EL (cell line): ENCODE results near the gene TMEM203.

ENCODE experiments used
- DNase-seq: peaks from one replicate; pipeline ENCODE4 v3.0.0-alpha.2; 2016

TMEM203 gene

DNA sequence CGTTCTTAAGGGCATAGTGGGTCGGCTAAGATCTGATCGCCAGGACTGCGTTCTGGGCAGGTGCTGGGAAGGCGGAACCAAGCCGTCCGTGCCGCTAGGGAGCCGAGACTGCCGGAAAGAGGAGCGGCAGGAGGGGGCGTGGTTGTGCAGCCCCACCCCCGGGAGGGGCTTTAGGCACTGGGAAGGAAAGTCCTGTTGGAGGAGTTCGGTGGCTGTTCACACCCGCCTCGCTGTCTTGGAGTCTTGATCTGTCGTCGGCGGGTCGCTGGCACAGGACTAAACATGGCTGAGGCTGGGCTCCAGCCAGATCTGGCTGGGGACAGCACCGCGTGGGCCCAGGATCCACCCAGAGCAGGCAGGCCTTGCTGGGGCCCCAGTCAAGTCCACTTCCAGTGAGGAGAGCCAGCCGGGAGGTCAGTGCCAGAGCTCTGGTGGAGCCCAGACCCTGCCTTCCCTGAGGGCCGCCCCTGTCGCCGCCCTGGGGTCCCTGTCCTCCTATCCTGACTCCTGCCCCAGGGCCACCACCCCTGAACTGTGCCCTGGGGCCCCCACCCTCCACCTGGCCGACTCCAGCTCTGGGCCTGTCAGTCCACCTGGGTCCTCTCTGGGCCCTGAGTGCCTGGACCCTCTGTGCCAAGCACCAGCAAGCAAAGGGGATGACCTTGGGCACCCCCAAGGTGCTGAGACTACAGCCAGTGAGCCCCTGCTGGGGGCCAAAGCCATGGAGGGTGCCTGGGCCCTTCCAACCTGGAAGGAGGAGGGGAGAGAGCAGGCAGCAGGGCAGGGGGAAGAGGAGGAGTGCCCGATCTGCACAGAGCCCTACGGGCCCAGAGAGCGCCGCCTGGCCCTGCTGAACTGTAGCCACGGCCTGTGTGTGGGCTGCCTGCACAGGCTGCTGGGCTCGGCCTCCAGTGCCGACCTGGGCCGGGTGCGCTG lies 12.1 kb upstream of the TMEM203 start:
- DNase-seq: no peak

DNA sequence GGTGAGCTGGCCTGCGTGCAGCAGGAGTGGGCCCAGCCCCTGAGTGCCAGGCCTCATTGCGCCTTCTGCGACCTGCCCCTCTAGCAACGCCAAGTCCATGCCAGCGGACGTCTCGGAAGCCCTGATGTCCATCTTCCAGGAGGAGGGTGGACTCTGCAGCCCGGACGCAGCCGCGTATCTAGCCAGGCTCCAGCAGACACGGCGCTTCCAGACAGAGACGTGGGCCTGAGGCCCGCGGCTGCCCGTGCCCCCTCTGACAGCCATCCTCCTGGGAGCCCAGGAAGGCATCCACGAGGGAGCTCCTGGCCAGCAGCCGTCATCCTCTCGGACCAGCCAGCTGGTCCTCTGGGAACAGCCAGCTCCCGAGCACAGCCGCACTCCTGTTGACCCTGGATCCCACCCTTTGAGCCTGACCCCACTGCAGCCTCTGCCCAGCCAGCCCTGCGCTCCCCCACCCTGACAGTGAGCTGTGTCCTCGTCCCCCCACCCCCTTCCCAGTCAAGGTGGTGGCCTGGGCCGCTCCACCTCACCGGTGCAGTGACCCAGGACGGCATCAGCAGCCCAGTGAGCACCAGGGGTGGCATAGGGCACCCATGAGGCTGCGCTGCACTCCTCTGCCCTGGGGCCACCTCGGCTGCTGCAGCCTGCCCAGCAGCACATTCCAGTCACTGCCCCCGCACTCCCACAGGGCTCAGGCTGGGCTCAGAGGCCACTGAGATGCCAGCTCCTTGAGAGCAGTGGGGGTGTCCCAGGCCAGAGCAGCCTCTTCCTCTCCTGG lies 10.9 kb upstream of the TMEM203 start:
- DNase-seq: no peak

DNA sequence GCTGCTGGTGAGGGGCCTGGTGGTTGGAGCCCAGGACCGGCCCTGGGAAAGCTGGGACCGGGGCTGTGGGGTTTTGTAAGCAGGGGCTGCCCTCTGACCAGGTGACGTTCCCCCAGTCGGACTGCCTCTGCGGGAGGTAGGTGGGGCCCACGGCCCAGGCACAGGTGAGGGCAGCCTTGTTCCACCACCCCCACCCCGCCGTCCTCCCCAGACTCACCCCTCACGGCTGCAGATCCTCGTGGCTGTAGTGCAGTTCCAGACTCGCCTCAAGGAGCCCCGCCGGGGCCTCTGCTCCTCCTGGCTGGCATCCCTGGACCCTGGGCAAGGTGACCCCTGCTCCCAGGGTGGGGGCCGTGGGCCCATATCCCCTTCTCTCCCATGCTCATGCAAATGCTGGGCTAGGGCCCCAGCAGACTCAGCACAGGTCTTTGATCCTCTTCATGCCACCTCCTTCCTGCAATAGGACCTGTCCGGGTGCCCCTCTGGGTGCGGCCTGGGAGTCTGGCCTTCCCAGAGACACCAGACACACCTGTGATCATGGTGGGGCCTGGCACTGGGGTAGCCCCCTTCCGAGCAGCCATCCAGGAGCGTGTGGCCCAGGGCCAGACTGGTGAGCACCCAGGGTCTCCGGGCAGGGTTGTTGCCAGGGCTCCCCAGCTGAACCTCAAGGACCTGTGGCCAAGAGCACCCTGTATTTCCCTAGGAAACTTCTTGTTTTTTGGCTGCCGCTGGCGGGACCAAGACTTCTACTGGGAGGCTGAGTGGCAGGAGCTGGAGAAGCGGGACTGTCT lies 9.9 kb upstream of the TMEM203 start:
- DNase-seq: no peak

DNA sequence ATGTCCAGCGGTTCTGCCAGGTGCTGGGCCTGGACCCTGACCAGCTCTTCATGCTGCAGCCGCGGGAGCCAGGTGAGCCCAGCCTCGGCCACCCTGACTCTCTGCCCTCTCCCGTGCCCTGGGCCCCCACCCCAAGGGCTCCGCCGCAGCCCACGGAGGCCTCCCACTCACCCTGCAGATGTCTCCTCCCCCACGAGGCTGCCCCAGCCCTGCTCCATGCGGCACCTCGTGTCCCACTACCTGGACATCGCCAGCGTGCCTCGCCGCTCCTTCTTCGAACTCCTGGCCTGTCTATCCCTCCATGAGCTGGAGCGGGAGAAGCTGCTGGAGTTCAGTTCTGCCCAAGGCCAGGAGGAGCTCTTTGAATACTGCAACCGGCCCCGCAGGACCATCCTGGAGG lies 9.2 kb upstream of the TMEM203 start:
- DNase-seq: no peak

DNA sequence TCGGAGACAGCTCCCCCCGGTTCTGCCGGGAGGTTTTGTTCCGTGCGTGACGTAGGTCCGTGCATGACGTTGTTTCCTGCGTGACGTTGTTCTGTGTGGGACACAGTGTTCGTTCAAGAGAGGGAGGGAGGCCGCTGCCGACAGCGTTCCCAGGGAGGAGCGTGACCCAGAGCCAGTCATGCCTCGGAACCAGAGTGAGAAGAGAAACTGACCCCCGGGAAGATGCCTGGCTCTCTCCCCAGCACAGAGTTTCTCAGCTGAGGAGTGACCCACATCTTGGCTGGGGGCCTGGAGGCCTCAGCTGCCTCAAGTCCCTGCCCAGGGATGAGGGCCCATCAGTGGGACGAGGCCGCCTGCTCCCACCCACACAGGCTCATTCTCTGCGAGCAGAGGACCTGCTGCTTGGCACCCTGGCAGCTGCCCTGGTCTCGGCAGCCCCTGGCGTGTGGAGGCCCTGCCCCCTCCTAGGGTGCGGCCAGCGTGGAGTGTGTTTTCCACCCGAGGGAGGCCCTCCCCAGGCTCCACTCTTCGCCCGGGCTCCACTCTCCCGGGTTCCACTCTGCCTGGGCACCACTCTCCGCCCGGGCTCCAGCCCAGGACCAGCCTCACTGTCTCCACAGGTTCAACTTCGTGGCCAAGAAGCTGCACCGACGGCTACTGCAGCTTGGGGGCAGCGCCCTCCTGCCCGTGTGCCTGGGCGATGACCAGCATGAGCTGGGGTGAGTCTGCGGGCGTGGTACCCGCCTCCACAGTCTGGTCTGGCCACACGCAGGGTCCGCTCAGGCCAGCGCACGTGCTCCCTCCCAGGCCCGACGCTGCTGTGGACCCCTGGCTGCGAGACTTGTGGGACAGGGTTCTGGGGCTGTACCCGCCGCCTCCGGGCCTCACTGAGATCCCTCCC lies 8.0 kb upstream of the TMEM203 start:
- DNase-seq: no peak

DNA sequence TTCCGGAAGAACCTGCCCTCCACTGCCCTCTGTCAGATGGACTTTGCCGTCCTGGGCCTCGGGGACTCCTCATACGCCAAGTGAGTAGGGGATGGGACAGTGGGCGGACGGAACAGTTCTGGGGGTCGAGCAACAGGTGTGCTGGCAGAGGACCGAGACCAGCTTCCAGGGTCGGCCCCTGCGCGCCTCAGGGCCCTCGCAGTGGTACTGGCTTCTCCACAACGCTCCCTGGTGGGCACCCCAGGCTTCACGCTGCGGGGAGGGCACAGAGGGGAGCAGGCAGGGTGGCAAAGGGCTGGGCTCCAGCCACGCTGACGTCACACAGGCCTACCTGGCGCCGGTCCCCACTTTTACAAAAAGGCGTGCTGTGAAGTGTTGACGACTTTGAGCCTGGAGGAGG lies 7.1 kb upstream of the TMEM203 start:
- DNase-seq: no peak

DNA sequence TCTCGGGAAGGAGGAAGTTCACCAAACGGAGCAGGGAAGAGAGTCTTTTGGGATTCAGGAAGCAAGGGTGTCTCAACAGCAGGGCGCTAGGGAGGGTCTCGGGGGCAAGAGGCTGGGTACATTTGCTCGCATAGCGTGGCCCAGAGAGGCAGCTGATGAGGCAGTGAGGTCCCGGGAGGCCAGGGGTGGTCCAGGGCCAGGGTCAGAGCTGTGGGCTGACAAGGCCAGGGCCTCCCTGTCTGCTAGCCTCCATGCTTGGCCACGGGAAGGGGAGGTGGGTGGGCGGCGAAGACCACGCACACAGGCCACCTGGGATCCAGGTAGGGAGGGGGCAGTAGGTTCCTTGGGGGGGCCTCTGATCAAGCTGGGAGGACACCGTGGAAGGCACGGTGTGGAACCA lies 6.1 kb upstream of the TMEM203 start:
- no peak for DNase-seq

DNA sequence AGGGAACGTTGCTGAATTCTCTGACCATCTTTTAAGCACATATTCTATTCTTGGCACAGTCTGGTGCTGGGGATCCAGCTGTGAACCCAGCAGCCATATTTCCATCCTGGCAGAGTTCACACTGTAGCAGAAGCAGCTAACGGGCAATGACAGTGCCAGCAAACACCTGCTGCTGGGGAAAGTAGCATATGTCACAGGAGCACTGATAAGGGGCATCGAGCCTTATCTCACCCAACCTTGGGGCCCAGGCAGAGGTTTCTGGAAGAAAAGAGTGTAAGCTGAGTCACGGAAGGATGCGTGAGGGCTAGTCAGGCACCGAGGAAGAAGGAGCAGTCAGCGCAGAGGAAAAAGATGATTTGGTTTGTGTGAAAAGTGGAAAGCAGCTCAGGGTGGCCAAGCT lies 1.2 kb upstream of the TMEM203 start:
- no peak for DNase-seq

DNA sequence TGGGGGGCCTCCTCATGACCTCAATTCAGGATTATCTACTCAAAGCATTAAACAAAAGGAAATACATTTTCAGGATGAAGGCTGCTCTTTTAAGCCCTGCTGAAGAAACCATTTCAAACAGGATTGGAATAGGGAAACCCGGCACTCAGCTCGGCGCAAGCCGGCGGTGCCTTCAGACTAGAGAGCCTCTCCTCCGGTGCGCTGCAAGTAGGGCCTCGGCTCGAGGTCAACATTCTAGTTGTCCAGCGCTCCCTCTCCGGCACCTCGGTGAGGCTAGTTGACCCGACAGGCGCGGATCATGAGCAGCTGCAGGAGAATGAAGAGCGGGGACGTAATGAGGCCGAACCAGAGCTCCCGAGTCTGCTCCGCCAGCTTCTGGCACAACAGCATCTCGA lies 720 bp downstream of the TMEM203 start:
- DNase-seq: no peak

DNA sequence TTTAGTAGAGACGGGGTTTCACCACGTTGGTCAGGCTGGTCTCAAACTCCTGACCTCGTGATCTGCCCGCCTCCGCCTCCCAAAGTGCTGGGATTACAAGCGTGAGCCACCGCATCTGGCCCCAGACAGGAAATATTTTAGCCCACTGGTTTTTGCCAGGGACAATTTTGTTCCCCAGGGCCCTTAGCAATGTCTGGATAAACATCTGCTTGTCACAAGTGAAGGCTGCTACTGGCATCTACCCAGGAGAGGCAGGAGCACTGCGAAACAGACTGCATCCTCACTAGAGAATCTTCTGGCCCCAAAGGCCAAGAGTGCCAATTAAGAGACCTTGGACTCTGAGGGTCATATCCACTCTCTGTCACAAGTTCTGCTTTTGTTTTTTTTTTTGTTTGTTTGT lies 2.5 kb downstream of the TMEM203 start:
- no peak for DNase-seq

DNA sequence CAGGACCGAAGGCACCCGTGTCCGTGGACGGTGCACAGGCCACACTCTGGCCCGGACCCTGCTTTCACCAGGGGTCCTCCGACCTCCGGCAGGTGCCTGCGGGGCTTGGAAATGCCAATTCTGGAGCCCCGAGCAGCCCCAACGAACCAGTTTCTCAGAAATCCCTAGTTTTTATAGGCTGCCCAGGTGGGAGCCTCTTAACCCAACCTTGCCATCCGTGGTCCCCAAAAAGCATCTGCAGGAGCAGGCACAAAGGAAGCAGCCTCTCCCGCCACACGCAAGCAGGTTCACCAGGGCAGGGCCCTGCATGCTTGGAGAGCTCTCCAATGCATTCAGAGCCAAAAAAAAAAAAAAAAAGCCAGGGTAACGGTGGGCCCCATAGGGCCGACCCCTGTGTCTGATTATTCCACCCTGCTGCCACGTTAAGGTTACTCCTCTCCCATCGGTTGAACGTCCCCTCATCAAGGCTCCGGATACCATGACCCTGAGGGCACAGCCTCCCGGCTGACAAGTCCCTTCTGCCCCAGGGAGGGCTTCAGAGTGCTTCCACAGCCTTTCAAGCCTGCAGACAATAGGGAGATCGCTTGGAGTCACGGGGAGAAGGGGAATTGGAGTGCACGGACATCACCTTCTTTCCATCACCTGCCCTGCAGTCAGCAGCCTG lies 4.1 kb downstream of the TMEM203 start:
- DNase-seq: no peak

DNA sequence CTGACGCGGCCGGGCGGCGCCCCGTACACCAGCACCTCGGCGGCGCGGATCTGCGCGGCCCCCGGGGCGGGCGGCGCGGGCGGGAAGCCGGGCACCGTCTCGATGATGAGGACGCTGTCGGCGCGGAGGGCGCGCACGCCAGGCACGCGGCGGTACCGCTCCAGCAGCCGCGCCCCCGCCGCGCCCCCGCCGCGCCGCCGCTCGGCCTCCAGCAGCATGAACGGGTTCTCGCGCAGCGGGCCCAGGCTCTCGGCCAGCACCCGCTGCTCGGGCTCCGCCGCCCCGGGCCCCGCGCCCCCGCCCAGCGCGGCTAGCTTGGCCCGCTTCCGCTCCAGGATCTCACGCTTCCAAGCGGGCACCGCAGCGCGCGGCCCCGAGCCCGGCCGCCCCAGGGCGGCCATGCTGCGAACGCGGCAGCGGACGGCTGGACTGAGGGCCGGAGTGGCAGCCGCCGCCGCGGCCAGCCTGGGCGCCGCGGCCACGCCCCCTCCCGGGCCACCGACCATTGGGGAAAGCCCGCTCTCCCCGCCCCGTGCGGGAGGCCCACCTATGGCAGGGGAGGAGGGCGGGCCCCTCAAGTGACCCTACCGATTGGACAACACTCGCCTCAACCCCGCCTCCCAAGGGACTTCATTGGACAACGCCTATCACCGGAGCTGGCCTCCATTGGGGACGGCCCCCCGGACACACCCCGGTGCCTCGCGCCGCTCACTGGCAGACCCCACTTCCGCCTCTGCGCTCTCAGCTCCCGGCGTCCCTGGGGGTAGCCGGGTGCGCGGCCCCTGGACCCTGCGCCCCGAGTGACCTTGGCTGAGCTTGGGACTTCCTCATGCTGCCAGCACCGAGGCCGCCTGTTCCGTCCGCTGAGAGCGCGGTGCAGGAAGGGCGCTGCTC lies 4.9 kb downstream of the TMEM203 start, which contains the start of gene TPRN:
TSS of gene TPRN (minus strand) at position 431 of the 894 bp plus-strand sequence. CDS start at position 401, 30 bp downstream.
- peak; percentile 99 for DNase-seq

DNA sequence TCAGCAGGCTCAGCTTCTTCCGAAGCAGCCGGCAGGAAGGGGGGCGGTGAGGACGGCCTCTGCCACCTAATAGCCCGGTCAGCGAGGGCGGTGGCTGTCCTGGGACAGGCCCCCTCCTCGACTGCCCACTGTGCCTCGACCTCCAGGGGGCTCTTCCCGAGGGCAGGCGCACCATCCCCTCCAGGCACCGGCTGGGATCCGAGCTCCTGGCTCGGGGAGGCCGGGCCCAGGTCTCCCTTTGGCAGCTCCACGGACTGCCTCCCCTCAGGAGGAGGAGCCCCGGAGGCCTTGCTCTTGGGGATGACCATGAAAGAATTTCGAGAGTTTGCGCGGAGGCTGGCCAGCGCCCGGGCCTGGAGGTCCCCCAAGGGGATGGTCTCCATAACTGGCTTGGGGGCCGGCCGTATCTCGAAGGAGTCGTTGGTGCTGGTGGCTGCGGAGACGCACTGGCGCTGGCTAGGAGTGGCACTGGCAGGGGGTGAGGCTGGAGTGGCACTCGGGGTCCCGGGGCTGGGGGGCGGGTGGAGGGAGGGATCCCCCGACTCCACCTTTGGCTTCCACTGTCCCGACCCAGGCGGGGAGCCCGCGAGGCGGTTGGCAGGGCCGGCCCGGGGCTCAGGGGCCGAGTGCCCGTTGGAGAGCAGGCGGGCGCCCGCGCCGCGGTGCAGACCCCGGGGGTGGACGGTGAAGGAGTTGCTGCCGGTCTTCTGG lies 5.9 kb downstream of the TMEM203 start:
- DNase-seq: peak; percentile 34

DNA sequence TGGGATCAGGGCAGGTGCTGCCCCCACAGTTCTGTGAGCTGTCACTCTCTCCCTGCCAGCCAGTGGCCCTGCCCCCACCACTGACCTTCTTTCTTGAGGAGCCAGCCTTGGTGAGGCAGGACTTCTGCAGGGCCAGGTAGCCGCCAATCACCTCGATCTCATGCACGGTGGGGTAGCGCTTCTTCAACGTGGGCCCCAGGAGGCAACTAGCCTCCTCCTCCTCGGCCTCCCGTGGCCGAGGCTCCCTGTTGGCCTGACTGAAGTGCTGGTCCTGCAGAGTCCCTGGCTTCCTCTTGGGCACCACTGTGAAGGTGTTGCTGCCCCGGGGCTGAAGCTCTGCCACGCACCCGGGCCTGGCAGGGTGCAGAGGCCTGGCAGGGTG lies 6.6 kb downstream of the TMEM203 start:
- DNase-seq: no peak

DNA sequence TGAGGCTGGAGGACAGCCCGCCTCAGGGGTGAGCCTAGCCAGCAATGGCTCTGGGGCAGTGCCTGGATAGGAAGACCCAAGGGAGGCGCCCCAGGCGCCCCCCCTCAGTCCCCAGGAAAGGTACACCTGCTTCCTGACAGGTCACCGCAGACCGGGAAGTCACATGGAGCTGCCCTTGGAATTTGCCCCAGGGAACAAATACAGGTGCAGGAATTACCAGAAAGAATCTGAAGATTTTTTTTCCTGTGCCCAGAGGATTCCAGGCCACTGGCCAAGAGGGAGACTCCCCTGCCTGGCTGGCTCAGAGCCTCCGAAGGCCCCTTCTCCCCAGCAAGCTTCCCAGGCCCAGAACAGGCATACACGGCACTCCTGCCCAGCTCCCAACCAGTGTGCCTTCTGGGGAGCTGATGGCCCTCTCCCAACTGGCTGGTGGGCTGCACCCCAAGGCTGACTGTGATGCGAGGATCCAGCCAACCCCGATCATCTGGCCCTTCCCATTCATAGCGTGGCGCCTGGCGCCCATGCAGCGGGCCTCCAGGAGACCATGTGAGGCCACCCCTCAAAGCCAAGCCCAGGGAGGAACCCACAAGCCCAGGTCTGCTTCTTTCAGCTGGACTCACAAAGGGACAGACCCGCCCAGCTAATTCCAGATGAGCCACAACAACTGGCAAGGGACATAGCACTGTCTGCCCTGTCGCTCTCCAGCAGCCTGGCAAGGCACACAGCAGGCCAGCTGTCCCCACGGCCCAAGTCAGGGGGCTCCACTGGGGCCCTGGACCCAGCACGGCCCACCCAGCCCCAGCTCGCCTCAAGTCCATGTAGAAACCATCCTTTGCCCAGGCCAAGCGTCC lies 7.2 kb downstream of the TMEM203 start:
- DNase-seq: no peak

DNA sequence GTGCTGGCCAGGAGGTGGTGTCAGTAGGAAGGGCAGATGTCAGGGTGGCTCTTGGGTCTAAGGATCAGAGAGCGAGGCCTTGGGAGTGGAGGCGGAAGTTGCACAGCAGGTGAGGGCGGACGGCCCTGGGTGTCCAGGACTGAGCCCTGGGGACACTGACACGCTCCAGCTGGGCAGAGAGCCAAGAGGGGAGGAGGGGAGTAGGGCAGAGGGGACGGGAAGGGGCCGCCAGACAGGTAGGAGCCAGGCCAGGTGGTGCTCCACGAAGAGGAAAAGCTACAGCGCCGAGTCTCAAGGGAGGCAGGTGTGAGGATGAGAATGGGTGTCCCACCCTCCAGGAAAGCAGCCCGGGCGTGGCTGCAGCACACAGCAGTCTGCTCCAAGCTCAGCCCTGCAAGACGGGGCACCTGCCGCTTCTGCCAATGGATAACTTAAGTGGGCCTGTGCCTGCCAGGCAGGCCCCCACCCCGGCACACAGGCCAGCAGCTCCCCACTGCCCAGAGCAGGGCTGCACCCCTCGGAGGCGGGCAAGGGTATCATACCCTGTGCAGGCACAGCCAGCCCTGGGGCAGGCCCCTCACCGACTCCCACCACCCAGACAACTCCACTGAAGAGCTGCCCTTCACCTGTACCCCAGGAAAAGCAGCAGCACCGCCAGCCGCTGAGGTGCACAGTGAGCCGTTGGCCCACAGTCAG lies 9.8 kb downstream of the TMEM203 start:
- DNase-seq: no peak

DNA sequence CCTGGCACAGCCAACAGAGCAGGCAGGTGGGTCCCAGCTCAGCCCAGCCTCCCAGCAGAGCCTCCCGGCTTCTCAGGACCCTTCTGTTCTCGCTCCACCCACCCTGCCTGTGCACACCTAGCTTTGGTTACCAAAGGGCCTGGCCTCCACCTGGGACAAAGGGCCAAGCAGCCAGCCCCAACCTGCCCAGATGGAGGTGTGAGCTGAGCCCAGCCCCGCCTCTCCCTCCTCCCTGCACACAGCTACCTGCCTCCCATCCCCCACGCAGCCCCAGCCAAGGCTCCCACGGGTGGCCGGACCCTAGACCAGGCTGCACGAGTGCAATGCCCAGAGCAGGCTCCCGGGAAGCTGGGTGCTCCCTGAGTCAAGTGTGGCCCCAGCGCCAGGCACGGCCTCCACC lies 10.5 kb downstream of the TMEM203 start:
- no peak for DNase-seq

DNA sequence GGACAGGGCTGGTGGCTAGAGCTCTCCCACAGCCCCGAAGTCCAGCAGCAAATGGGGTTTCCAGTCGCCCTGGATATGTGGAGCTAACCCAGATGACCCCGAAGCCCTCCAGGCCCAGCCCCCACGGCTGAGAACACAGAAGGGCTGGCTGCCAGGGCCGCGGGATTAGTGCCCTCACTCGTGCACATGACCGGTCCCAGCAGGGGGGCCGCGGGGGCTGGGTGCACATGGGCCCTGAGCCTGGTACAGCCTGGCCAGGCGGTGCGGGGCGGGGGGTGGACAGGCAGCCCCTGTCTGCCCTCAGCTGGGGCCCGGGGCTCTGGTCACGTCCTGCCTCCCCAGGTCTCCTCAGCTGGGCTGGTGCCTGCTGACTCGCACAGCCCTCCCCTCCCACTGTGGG lies 11.1 kb downstream of the TMEM203 start:
- DNase-seq: no peak
